Fibroblast of lung (primary cell): ENCODE results near the gene NCAM2.
"Not testable (repeated sequence)": the region's sequence is repeated elsewhere in the genome, so short reads cannot be mapped to it uniquely, and the experiment has no call there.

Source experiments
- CTCF ChIP-seq, 2 donors: IDR thresholded peaks in 1 of 2; conservative IDR thresholded peaks in 1 of 2; 1 replicate in 1 of 2; 2 replicates in 1 of 2; pipeline ENCODE4 v1.5.1; 2011 to 2012; ENCODE audit warnings: low read length in 2 of 2, control low read depth in 1 of 2, inconsistent platforms in 1 of 2, low read depth in 1 of 2, mild to moderate bottlenecking in 1 of 2
- EZH2 ChIP-seq: IDR thresholded peaks from 2 replicates; pipeline ENCODE4 v1.5.1; 2012; ENCODE audit warnings: low read length, control low read depth, mild to moderate bottlenecking; ENCODE audit errors: missing control alignments

- not testable (repeated sequence) for TF ChIP-seq CTCF (conservative IDR thresholded peaks at IDR 0.05 in 1 of 2, IDR thresholded peaks at IDR 0.05 in 1 of 2; ENCODE audit: low read depth in 1 of 2, low read length in 2 of 2); EZH2
These were observed 406.1 kb downstream of the NCAM2 start for GRCh38 chr21:21404261-21404660.
